GM21576 (cell line): ENCODE measurements around the gene CORO6.

Experiments
- ATAC-seq: cut with Tn5 transposase; IDR thresholded peaks from one replicate; pipeline ENCODE4 v1.9.1; 2021; ENCODE audit warnings: mild to moderate bottlenecking, moderate library complexity; ENCODE audit not compliant: unreplicated experiment

Gene CORO6

GRCh38 chr17:29567304-29567553 lies 55.5 kb downstream of the CORO6 start:
- ATAC-seq: peak; percentile 4

DNA sequence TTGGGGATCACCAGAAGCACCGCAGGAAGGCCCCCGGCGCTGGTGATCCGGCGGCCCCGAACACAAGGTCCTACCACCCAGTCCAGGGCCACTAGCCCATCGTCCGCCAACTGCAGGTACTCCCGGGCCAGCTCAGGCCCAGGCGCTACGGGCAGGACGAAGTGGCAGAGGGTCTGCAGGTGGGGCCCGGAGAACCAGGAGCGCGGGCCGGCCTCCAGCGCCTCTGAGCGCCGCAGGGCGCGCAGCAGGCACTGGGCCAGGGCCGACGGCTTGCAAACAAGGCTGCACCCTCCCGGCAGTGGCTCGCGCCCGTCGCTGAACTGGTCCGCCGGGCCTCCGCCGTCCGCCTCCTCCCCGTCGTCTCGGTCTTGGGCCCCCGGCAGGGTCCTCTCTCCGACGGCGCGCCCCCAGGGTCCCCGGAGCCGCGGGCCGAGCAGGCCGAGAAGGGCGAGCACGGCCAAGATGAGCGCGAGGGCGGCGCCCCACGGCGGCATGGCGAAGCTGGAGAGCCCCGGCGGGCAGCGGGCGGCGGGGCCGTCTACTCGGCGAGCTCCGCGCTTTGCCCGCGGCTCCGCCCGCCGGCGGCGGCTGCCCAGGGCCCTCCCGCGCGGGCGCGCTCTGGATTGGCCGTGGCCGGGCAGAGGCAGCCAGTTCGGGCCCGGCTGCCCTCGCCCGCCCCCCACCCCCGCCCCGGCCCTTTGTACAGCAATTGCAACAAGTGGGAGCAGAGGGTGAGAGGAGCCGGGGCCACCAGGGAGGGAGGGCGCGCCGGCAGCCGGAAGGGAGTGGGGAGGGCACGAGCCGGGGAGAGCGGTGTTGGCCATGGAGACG lies 56.0 kb downstream of the CORO6 start, which contains the start of gene ABHD15:
Gene ABHD15, minus strand, starts transcription at position 565 of the 831 bp plus-strand sequence. Its CDS starts 71 bp downstream, at position 494.
- peak; percentile 21 for ATAC-seq

- no peak for ATAC-seq
Measured at GRCh38 chr17:29565643-29566472, 56.9 kb downstream of the CORO6 start.
